ENCODE data around the gene DGKA.

DNA sequence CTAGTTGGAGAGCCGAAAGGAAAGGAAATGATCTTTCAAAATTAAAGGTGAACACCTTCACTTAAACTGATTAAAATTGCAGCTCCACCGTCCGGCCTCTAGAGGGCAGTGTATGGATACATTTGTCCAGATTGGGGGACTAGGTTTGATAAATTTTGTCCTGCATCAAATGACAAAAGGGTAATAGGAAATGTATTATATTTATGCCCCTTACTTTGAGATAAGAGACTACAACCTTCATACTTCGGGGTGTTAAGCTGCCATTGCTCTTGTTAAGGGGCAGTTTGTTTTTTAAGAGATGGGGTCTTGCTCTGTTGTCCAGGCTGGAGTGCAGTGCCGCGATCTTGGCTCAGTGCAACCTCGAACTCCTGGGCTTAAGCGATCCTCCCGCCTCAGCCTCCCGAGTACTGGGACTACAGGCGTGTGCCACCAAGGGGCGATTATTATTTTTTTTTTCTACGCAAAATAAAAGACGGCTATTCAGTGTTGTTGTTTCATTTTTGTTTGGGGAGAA lies 65.3 kb downstream of the DGKA start:
- TF ChIP-seq ZFP3 (CRISPR knock-in tag; IDR thresholded peaks at IDR 0.05) (no peak), ZNF565 (CRISPR knock-in tag; conservative IDR thresholded peaks at IDR 0.05; ENCODE audit: low read depth) (no peak), SNAI2 (CRISPR knock-in tag; IDR thresholded peaks at IDR 0.05) (no peak), ZC3H10 (CRISPR knock-in tag; IDR thresholded peaks at IDR 0.05) (no peak), ZNF8 (CRISPR knock-in tag; IDR thresholded peaks at IDR 0.05) (no peak), POU6F1 (CRISPR knock-in tag; IDR thresholded peaks at IDR 0.05; ENCODE audit: borderline replicate concordance, low read depth) (no peak), TSHZ2 (CRISPR knock-in tag; IDR thresholded peaks at IDR 0.05) (no peak), TCF4 (CRISPR knock-in tag; IDR thresholded peaks at IDR 0.05; ENCODE audit: borderline replicate concordance) (no peak)
- TF ChIP-seq, protein P1, sequence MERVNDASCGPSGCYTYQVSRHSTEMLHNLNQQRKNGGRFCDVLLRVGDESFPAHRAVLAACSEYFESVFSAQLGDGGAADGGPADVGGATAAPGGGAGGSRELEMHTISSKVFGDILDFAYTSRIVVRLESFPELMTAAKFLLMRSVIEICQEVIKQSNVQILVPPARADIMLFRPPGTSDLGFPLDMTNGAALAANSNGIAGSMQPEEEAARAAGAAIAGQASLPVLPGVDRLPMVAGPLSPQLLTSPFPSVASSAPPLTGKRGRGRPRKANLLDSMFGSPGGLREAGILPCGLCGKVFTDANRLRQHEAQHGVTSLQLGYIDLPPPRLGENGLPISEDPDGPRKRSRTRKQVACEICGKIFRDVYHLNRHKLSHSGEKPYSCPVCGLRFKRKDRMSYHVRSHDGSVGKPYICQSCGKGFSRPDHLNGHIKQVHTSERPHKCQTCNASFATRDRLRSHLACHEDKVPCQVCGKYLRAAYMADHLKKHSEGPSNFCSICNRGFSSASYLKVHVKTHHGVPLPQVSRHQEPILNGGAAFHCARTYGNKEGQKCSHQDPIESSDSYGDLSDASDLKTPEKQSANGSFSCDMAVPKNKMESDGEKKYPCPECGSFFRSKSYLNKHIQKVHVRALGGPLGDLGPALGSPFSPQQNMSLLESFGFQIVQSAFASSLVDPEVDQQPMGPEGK (CRISPR knock-in tag; IDR thresholded peaks at IDR 0.05; ENCODE audit: borderline replicate concordance), result no peak
